ENCODE measurements around the gene MLC1. TPM values are rescaled to one million over a fixed set of nuclear protein-coding genes. Genes with fewer than 3 reads are reported as not detected.

MLC1 gene
- total and polyA plus RNA-seq, 10 of the 15 experiments (the other 5 are each of a cell fraction or from before 2014, with no cell fraction given), result 0.03 to 0.15 (median 0.07) TPM; not detected in 7

DNA sequence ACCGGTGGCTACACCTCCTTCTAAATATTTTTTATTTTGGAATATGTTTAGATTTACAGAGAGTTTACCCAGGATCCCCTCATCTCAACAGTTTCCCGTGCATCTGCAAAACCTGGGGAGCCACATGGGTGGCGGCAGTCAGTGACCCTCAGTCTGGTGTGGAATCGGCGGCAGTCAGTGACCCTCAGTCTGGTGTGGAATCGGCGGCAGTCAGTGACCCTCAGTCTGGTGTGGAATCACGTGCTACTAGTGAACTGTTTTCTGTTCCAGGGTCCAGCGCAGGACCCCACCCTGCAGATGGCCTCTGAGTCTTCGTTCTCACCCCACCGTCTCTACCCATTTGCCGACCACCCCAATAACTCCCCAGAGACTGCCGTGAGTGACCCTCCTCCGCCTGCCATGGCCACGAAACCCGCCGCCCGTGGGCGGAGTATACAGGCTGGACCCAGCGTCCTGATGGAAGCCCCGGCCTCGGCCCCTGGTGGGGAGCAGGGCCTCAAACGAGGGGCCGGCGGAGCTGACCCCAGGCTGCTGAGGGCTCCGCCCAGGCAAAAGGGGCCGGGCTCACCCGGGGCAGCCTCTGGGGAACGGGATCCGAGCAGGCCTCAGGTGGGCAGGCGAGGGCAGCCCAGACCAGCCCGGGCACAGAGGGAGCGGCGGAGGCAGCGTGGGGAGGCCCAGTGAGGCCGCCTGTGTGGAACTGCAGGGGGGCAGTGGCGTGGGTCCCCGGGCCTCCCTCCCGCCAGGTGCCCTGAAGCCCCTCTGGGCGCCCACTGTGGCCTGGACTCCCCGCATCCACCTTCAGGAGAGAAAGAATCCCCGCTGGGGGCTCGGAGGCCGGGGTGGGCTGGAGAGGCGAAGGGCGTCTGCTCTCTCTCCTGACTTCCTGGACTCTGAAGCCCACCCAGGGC lies 75.2 kb downstream of the MLC1 start (continued):
- 0 out of 2 replicates have a peak, but pooled peaks have one; percentile 60 for TF ChIP-seq GATAD2B (conservative IDR thresholded peaks at IDR 0.05; ENCODE audit: low read depth)
- no peak for TF ChIP-seq SREBF2 (IDR thresholded peaks at IDR 0.05; ENCODE audit: low read length)
- TF ChIP-seq KLF5 (IDR thresholded peaks at IDR 0.05; ENCODE audit: partially characterized antibody), result no peak
- TF ChIP-seq ZNF622 (IDR thresholded peaks at IDR 0.05), result no peak
- 0 out of 2 replicates have a peak, but pooled peaks have one; percentile 18 for TF ChIP-seq POLR2A (IDR thresholded peaks at IDR 0.05; ENCODE audit: low read depth, low read length)

Other genes with a start within 250 kb of the MLC1 start
Only the 7 nearest of the 16 such genes appear.
- 44.7 and 51.8 TPM in 2 replicates for gene PIM3, start 124.7 kb downstream of the MLC1 start, total RNA-seq (2014; rRNA removed)
- 11.0 and 11.9 TPM in 2 replicates for gene PIM3, start 124.7 kb downstream of the MLC1 start, total RNA-seq (2014; rRNA removed; fragmentation: Illumina TruSeq; extraction: Trizol)
- 59.5 and 60.8 TPM in 2 replicates for gene PIM3, start 124.7 kb downstream of the MLC1 start, total RNA-seq (2021)
- 8.6 and 12.4 TPM in 2 replicates for gene PIM3, start 124.7 kb downstream of the MLC1 start, polyA plus RNA-seq (2011; rRNA removed)
- gene PIM3, start 124.7 kb downstream of the MLC1 start, polyA plus RNA-seq (2014; fragmentation: Illumina TruSeq; extraction: Trizol), result 2.2 and 6.2 TPM in 2 replicates
- 1 to 10 TPM in 1 of 2 experiments, under 1 TPM in 1; 0.31 to 1.5 TPM for gene PIM3, start 124.7 kb downstream of the MLC1 start, polyA plus RNA-seq (2014; fragmentation: Nextera tagmentation; extraction: Ambion mirVana)
- 57.0 and 57.8 TPM in 2 replicates for gene PIM3, start 124.7 kb downstream of the MLC1 start, polyA plus RNA-seq (2014; rRNA removed)
- gene PIM3, start 124.7 kb downstream of the MLC1 start, polyA plus RNA-seq (2016; fragmentation: Nextera tagmentation; extraction: Ambion mirVana), result 10 to 100 TPM; 12.4 to 34.3 TPM
- not detected in 2 replicates for gene IL17REL, start 72.7 kb downstream of the MLC1 start, total RNA-seq (2014; rRNA removed)
- gene IL17REL, start 72.7 kb downstream of the MLC1 start, total RNA-seq (2014; rRNA removed; fragmentation: Illumina TruSeq; extraction: Trizol), result not detected in 2 replicates
- gene IL17REL, start 72.7 kb downstream of the MLC1 start, total RNA-seq (2021), result not detected in 2 replicates
- 0.03 TPM in 1 of 2 replicates, not detected in the other for gene IL17REL, start 72.7 kb downstream of the MLC1 start, polyA plus RNA-seq (2011; rRNA removed)
- not detected in 2 replicates for gene IL17REL, start 72.7 kb downstream of the MLC1 start, polyA plus RNA-seq (2014; fragmentation: Illumina TruSeq; extraction: Trizol)
- not detected for gene IL17REL, start 72.7 kb downstream of the MLC1 start, polyA plus RNA-seq (2014; fragmentation: Nextera tagmentation; extraction: Ambion mirVana)
- 0.06 TPM in 1 of 2 replicates, not detected in the other for gene IL17REL, start 72.7 kb downstream of the MLC1 start, polyA plus RNA-seq (2014; rRNA removed)
- gene IL17REL, start 72.7 kb downstream of the MLC1 start, polyA plus RNA-seq (2016; fragmentation: Nextera tagmentation; extraction: Ambion mirVana), result not detected
- not detected in 2 replicates for gene TTLL8, start 27.1 kb downstream of the MLC1 start, total RNA-seq (2014; rRNA removed)
- not detected in 2 replicates for gene TTLL8, start 27.1 kb downstream of the MLC1 start, total RNA-seq (2014; rRNA removed; fragmentation: Illumina TruSeq; extraction: Trizol)
- not detected in 2 replicates for gene TTLL8, start 27.1 kb downstream of the MLC1 start, total RNA-seq (2021)
- gene TTLL8, start 27.1 kb downstream of the MLC1 start, polyA plus RNA-seq (2011; rRNA removed), result not detected in 2 replicates
- not detected in 2 replicates for gene TTLL8, start 27.1 kb downstream of the MLC1 start, polyA plus RNA-seq (2014; fragmentation: Illumina TruSeq; extraction: Trizol)
- gene TTLL8, start 27.1 kb downstream of the MLC1 start, polyA plus RNA-seq (2014; fragmentation: Nextera tagmentation; extraction: Ambion mirVana), result not detected
- gene TTLL8, start 27.1 kb downstream of the MLC1 start, polyA plus RNA-seq (2014; rRNA removed), result not detected in 2 replicates
- gene TTLL8, start 27.1 kb downstream of the MLC1 start, polyA plus RNA-seq (2016; fragmentation: Nextera tagmentation; extraction: Ambion mirVana), result not detected
- not detected in 2 replicates for gene MOV10L1, start 4.6 kb upstream of the MLC1 start, total RNA-seq (2014; rRNA removed)
- gene MOV10L1, start 4.6 kb upstream of the MLC1 start, total RNA-seq (2014; rRNA removed; fragmentation: Illumina TruSeq; extraction: Trizol), result not detected in 2 replicates
- not detected in 2 replicates for gene MOV10L1, start 4.6 kb upstream of the MLC1 start, total RNA-seq (2021)
- not detected in 2 replicates for gene MOV10L1, start 4.6 kb upstream of the MLC1 start, polyA plus RNA-seq (2011; rRNA removed)
- gene MOV10L1, start 4.6 kb upstream of the MLC1 start, polyA plus RNA-seq (2014; fragmentation: Illumina TruSeq; extraction: Trizol), result not detected in 2 replicates
- not detected for gene MOV10L1, start 4.6 kb upstream of the MLC1 start, polyA plus RNA-seq (2014; fragmentation: Nextera tagmentation; extraction: Ambion mirVana)
- gene MOV10L1, start 4.6 kb upstream of the MLC1 start, polyA plus RNA-seq (2014; rRNA removed), result 0.22 TPM in 1 of 2 replicates, not detected in the other
- not detected for gene MOV10L1, start 4.6 kb upstream of the MLC1 start, polyA plus RNA-seq (2016; fragmentation: Nextera tagmentation; extraction: Ambion mirVana)
- 0.17 TPM in 1 of 2 replicates, not detected in the other for gene PANX2, start 85.3 kb upstream of the MLC1 start, total RNA-seq (2014; rRNA removed)
- 0.04 TPM in 1 of 2 replicates, not detected in the other for gene PANX2, start 85.3 kb upstream of the MLC1 start, total RNA-seq (2014; rRNA removed; fragmentation: Illumina TruSeq; extraction: Trizol)
- 0.32 and 0.44 TPM in 2 replicates for gene PANX2, start 85.3 kb upstream of the MLC1 start, total RNA-seq (2021)
- gene PANX2, start 85.3 kb upstream of the MLC1 start, polyA plus RNA-seq (2011; rRNA removed), result 0.04 TPM in 1 of 2 replicates, not detected in the other
- gene PANX2, start 85.3 kb upstream of the MLC1 start, polyA plus RNA-seq (2014; fragmentation: Illumina TruSeq; extraction: Trizol), result not detected in 2 replicates
- gene PANX2, start 85.3 kb upstream of the MLC1 start, polyA plus RNA-seq (2014; fragmentation: Nextera tagmentation; extraction: Ambion mirVana), result not detected
- gene PANX2, start 85.3 kb upstream of the MLC1 start, polyA plus RNA-seq (2014; rRNA removed), result 0.19 and 0.37 TPM in 2 replicates
- not detected for gene PANX2, start 85.3 kb upstream of the MLC1 start, polyA plus RNA-seq (2016; fragmentation: Nextera tagmentation; extraction: Ambion mirVana)
- gene TRABD, start 100.5 kb upstream of the MLC1 start, total RNA-seq (2014; rRNA removed), result 60.8 and 83.1 TPM in 2 replicates
- gene TRABD, start 100.5 kb upstream of the MLC1 start, total RNA-seq (2014; rRNA removed; fragmentation: Illumina TruSeq; extraction: Trizol), result 15.6 and 18.4 TPM in 2 replicates
- 111 and 116 TPM in 2 replicates for gene TRABD, start 100.5 kb upstream of the MLC1 start, total RNA-seq (2021)
- 15.5 and 33.0 TPM in 2 replicates for gene TRABD, start 100.5 kb upstream of the MLC1 start, polyA plus RNA-seq (2011; rRNA removed)
- 0.93 and 9.0 TPM in 2 replicates for gene TRABD, start 100.5 kb upstream of the MLC1 start, polyA plus RNA-seq (2014; fragmentation: Illumina TruSeq; extraction: Trizol)
- 1 to 10 TPM in 1 of 2 experiments, under 1 TPM in 1; 0.43 to 2.2 TPM for gene TRABD, start 100.5 kb upstream of the MLC1 start, polyA plus RNA-seq (2014; fragmentation: Nextera tagmentation; extraction: Ambion mirVana)
- 106 and 125 TPM in 2 replicates for gene TRABD, start 100.5 kb upstream of the MLC1 start, polyA plus RNA-seq (2014; rRNA removed)
- gene TRABD, start 100.5 kb upstream of the MLC1 start, polyA plus RNA-seq (2016; fragmentation: Nextera tagmentation; extraction: Ambion mirVana), result 100 to 1,000 TPM in 1 of 2 experiments, 10 to 100 TPM in 1; 93.4 to 109 TPM
- 19.8 and 23.3 TPM in 2 replicates for gene SELENOO, start 115.6 kb upstream of the MLC1 start, total RNA-seq (2014; rRNA removed)
- 4.1 and 4.3 TPM in 2 replicates for gene SELENOO, start 115.6 kb upstream of the MLC1 start, total RNA-seq (2014; rRNA removed; fragmentation: Illumina TruSeq; extraction: Trizol)
- 18.1 and 21.7 TPM in 2 replicates for gene SELENOO, start 115.6 kb upstream of the MLC1 start, total RNA-seq (2021)
- 3.2 and 7.6 TPM in 2 replicates for gene SELENOO, start 115.6 kb upstream of the MLC1 start, polyA plus RNA-seq (2011; rRNA removed)
- 0.16 and 2.4 TPM in 2 replicates for gene SELENOO, start 115.6 kb upstream of the MLC1 start, polyA plus RNA-seq (2014; fragmentation: Illumina TruSeq; extraction: Trizol)
- gene SELENOO, start 115.6 kb upstream of the MLC1 start, polyA plus RNA-seq (2014; fragmentation: Nextera tagmentation; extraction: Ambion mirVana), result 1 to 10 TPM in 1 of 2 experiments, under 1 TPM in 1; 0.42 to 1.4 TPM
- 20.3 and 28.2 TPM in 2 replicates for gene SELENOO, start 115.6 kb upstream of the MLC1 start, polyA plus RNA-seq (2014; rRNA removed)
- 1 to 10 TPM; 2.1 to 2.3 TPM for gene SELENOO, start 115.6 kb upstream of the MLC1 start, polyA plus RNA-seq (2016; fragmentation: Nextera tagmentation; extraction: Ambion mirVana)

Measured in GM12878 (cell line).